ENCODE measurements around the gene RPA1.

- TF ChIP-seq CTCF (IDR thresholded peaks at IDR 0.05; ENCODE audit: poor library complexity, severe bottlenecking) (no peak), EZH2 (IDR thresholded peaks at IDR 0.05; ENCODE audit: borderline replicate concordance, insufficient read depth, low read length, poor library complexity, severe bottlenecking) (no peak), EP300 (conservative IDR thresholded peaks at IDR 0.05; ENCODE audit: poor library complexity, severe bottlenecking) (no peak), POLR2AphosphoS5 (IDR thresholded peaks at IDR 0.05) (no peak), MXI1 (conservative IDR thresholded peaks at IDR 0.05; ENCODE audit: poor library complexity, severe bottlenecking) (no peak), TAF1 (IDR thresholded peaks at IDR 0.05; ENCODE audit: low read depth) (no peak), RAD21 (conservative IDR thresholded peaks at IDR 0.05) (no peak), SMC3 (conservative IDR thresholded peaks at IDR 0.05; ENCODE audit: poor library complexity) (no peak)
Observed at GRCh38 chr17:1843947-1844346, 14.1 kb downstream of the RPA1 start.

Data from neural cell (in vitro differentiated cells).